Adrenal gland (tissue), 5 donors: ENCODE measurements around the gene UBE2M.
A peak's percentile ranks its signal among the peaks of the same experiment; 100 is the strongest.

Experiments used
- CTCF ChIP-seq, 6 experiments: fragments of 450-650 bp in 4 of 6; fragments of 200-600 bp in 2 of 6; sonication (generic) in 1 of 6; IDR thresholded peaks; 1 replicate in 5 of 6; 2 replicates in 1 of 6; pipeline versions ENCODE4 v1.5.1 to v1.8.0; 2016 to 2021; ENCODE audit warnings: antibody characterized with exemption in 6 of 6, mild to moderate bottlenecking in 2 of 6, moderate library complexity in 1 of 6
- POLR2A ChIP-seq, 2 donors: fragments of 450-650 bp; IDR thresholded peaks; one replicate each; pipeline ENCODE4 v1.6.1; 2017; ENCODE audit warnings: antibody characterized with exemption in 2 of 2, mild to moderate bottlenecking in 2 of 2, moderate library complexity in 1 of 2
- donor health status: DM: no; HTN: no; CAD: no.

- no peak for TF ChIP-seq CTCF (IDR thresholded peaks at IDR 0.05)
- TF ChIP-seq POLR2A (IDR thresholded peaks at IDR 0.05): peak; percentile 54 to 82
These were observed 1.0 kb upstream of the UBE2M start for GRCh38 chr19:58559275-58560006.
